ENCODE measurements around the gene BTBD7. TPM values are rescaled to one million over a fixed set of nuclear protein-coding genes. Genes with fewer than 3 reads are reported as not detected.

The BTBD7 gene
- total RNA-seq, 1 donor from 2014 or later: 53.2 TPM

GRCh38 chr14:93319494-93319893 is 13.3 kb downstream of the BTBD7 start:
- no peak overlapping the region for H3K4me3 ChIP-seq (ENCODE audit: insufficient read depth, low read depth, low read length)
- H3K27ac ChIP-seq (ENCODE audit: low read depth, low read length): no peak overlapping the region
- Mint-ChIP-seq H3K27me3 (ENCODE audit: low read depth, unreplicated experiment) (no peaks in the 10 kb centered on the region), H3K4me1 (ENCODE audit: low read depth, unreplicated experiment) (peaks cover 41% of the 10 kb centered on the region), H3K36me3 (ENCODE audit: low read depth, unreplicated experiment) (no peaks in the 10 kb centered on the region), H3K4me3 (ENCODE audit: unreplicated experiment) (no peak overlapping the region), H3K9me3 (ENCODE audit: unreplicated experiment) (no peaks in the 10 kb centered on the region), H3K27ac (ENCODE audit: unreplicated experiment) (no peak overlapping the region)
- no peak overlapping the region for H3K9ac ChIP-seq (ENCODE audit: low read length)
- no peaks in the 10 kb centered on the region for H3K27me3 ChIP-seq (ENCODE audit: insufficient read depth, low read length)
- FAIRE-seq (peak; percentile 47), DNase-seq (ENCODE audit: low read depth) (no peak)
- peaks cover 19% of the 10 kb centered on the region for H3K4me1 ChIP-seq (ENCODE audit: insufficient read depth, low read length)
- H3K36me3 ChIP-seq (ENCODE audit: insufficient read depth, low read length): no peaks in the 10 kb centered on the region
- peaks cover 94% of the 10 kb centered on the region for H3K79me2 ChIP-seq (ENCODE audit: insufficient read depth, low read length)
- no peaks in the 10 kb centered on the region for H3K9me3 ChIP-seq (ENCODE audit: insufficient read depth, low read depth, low read length)
- no peak overlapping the region for H2AFZ ChIP-seq (ENCODE audit: low read depth, low read length)
- peaks cover 78% of the 10 kb centered on the region for H4K20me1 ChIP-seq (ENCODE audit: insufficient read depth, low read length)
- no peak overlapping the region for H3K4me2 ChIP-seq (ENCODE audit: low read length)
- no peak for TF ChIP-seq EZH2 (IDR thresholded peaks at IDR 0.05; ENCODE audit: insufficient read depth, low read length)
- no peak for TF ChIP-seq CTCF (IDR thresholded peaks at IDR 0.05; ENCODE audit: insufficient read depth, low read depth, low read length)

- Histone ChIP-seq H3K4me1 (ENCODE audit: insufficient read depth, low read length) (peaks cover 19% of the 10 kb centered on the region), H3K36me3 (ENCODE audit: insufficient read depth, low read length) (no peaks in the 10 kb centered on the region), H3K9me3 (ENCODE audit: insufficient read depth, low read depth, low read length) (no peaks in the 10 kb centered on the region), H3K27me3 (ENCODE audit: insufficient read depth, low read length) (no peaks in the 10 kb centered on the region), H2AFZ (ENCODE audit: low read depth, low read length) (no peak overlapping the region), H3K4me3 (ENCODE audit: insufficient read depth, low read depth, low read length) (peak overlapping the region; percentile 8), H3K27ac (ENCODE audit: low read depth, low read length) (peak overlapping the region; percentile 48), H3K79me2 (ENCODE audit: insufficient read depth, low read length) (peaks cover 94% of the 10 kb centered on the region), H3K4me2 (ENCODE audit: low read length) (peak overlapping the region; percentile 73), H3K9ac (ENCODE audit: low read length) (peak overlapping the region; percentile 55), H4K20me1 (ENCODE audit: insufficient read depth, low read length) (peaks cover 77% of the 10 kb centered on the region)
- no peak for FAIRE-seq
- Mint-ChIP-seq H3K4me1 (ENCODE audit: low read depth, unreplicated experiment) (peaks cover 41% of the 10 kb centered on the region), H3K27me3 (ENCODE audit: low read depth, unreplicated experiment) (no peaks in the 10 kb centered on the region), H3K27ac (ENCODE audit: unreplicated experiment) (peak overlapping the region; percentile 75), H3K9me3 (ENCODE audit: unreplicated experiment) (no peaks in the 10 kb centered on the region), H3K4me3 (ENCODE audit: unreplicated experiment) (no peak overlapping the region), H3K36me3 (ENCODE audit: low read depth, unreplicated experiment) (no peaks in the 10 kb centered on the region)
- TF ChIP-seq EZH2 (IDR thresholded peaks at IDR 0.05; ENCODE audit: insufficient read depth, low read length) (no peak), CTCF (IDR thresholded peaks at IDR 0.05; ENCODE audit: insufficient read depth, low read depth, low read length) (no peak)
- peak; percentile 32 for DNase-seq (ENCODE audit: low read depth)
These were observed 13.9 kb downstream of the BTBD7 start for GRCh38 chr14:93318927-93319326.

GRCh38 chr14:93317875-93318807 is 14.7 kb downstream of the BTBD7 start:
- no peak overlapping the region for H3K4me3 Mint-ChIP-seq (ENCODE audit: unreplicated experiment)
- TF ChIP-seq CTCF (IDR thresholded peaks at IDR 0.05; ENCODE audit: insufficient read depth, low read depth, low read length): no peak
- peaks cover 19% of the 10 kb centered on the region for H3K4me1 ChIP-seq (ENCODE audit: insufficient read depth, low read length)
- FAIRE-seq: no peak
- peak overlapping the region; percentile 75 for H3K27ac Mint-ChIP-seq (ENCODE audit: unreplicated experiment)
- peak overlapping the region; percentile 55 for H3K9ac ChIP-seq (ENCODE audit: low read length)
- H2AFZ ChIP-seq (ENCODE audit: low read depth, low read length): no peak overlapping the region
- peaks cover 38% of the 10 kb centered on the region for H3K4me1 Mint-ChIP-seq (ENCODE audit: low read depth, unreplicated experiment)
- H3K36me3 Mint-ChIP-seq (ENCODE audit: low read depth, unreplicated experiment): no peaks in the 10 kb centered on the region
- no peaks in the 10 kb centered on the region for H3K27me3 Mint-ChIP-seq (ENCODE audit: low read depth, unreplicated experiment)
- no peaks in the 10 kb centered on the region for H3K9me3 ChIP-seq (ENCODE audit: insufficient read depth, low read depth, low read length)
- peak; percentile 38 for DNase-seq (ENCODE audit: low read depth)
- H3K4me3 ChIP-seq (ENCODE audit: insufficient read depth, low read depth, low read length): peak overlapping the region; percentile 8
- H3K4me2 ChIP-seq (ENCODE audit: low read length): peak overlapping the region; percentile 73
- no peaks in the 10 kb centered on the region for H3K36me3 ChIP-seq (ENCODE audit: insufficient read depth, low read length)
- peaks cover 94% of the 10 kb centered on the region for H3K79me2 ChIP-seq (ENCODE audit: insufficient read depth, low read length)
- peaks cover 76% of the 10 kb centered on the region for H4K20me1 ChIP-seq (ENCODE audit: insufficient read depth, low read length)
- peak overlapping the region; percentile 48 for H3K27ac ChIP-seq (ENCODE audit: low read depth, low read length)
- no peaks in the 10 kb centered on the region for H3K27me3 ChIP-seq (ENCODE audit: insufficient read depth, low read length)
- no peaks in the 10 kb centered on the region for H3K9me3 Mint-ChIP-seq (ENCODE audit: unreplicated experiment)

All from astrocyte (in vitro differentiated cells and primary cell).